Left hindlimb (tissue), 1 donor: ENCODE results near the gene MFRP.

Experiments
- DNase-seq: peaks from one replicate; pipeline ENCODE4 v3.0.0-alpha.2; 2018

Gene MFRP

DNA sequence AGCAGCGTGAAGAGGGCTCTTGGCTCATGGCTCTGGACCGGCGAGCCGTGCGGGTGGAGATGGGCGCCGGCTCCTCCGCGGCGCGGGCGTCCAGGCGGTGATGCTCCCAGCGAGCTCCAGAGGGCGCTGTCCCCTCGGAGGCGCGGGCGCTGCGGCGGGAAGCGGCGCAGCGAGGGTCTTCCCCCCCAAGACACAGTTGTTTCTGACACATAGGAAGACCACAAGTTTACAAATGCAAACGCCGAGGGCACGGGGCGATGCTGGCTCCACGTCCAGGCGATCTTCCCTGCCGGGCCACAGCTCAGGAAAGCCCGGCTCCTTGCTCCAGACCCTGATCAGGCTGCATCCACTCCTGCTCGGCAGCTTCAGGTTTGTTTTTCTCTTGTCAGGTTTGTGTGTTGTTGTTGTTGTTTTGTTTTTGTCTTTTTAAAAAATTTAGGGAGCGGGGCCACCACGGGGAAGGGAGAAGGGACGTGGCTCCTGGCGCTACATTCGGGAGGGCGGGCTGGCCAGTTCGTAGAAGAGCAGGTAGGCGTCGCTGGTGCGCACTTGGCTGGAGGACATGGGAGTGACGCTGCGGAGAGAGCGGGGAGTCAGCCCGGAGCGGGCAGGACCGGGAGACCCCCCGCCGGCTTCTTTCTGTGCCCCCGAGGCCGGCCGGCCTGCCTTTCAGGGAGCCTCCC lies 10.0 kb upstream of the MFRP start:
- DNase-seq: peak; percentile 83

- peak; percentile 25 for DNase-seq
Measured at GRCh38 chr11:119355091-119355843, 8.8 kb upstream of the MFRP start.

DNA sequence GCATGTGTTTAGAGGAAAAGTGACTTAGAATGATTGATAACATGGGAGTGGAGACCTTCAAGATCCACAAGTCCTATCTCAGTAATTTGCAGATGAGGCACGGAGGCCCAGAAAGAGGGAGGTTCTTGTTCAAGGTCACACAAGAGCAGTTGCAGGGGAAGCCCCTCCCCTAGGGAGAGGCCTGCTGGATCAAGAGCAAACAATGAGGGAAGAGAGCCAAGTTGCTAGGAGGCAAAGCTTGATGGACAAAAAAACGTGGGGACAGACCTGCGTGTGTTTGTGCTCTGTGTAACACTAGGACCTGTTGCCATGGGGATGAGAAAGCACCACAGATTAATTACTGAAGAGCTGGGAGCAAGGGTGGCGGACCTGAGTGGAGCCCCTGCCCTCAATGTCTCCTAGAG lies 6.4 kb upstream of the MFRP start:
- DNase-seq: no peak

DNA sequence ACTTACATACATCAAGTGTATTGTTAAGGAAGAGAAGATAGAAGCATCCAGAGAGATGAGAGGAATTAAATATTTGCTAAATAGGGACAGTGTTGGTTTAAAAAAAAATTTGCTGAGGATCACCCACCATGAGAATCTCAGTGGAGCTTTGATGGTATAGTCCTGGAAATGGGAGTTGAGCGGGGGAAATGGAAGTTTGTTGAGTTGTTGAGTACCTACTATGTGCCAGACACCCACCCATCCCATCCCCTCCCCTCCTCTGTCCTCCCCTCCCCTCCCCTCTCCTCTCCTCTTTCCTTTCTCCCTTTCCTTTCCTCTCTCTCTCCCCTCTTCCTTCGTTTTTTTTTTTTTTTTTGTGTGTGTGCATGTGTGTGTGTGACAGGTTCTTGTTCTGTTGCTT lies 4.7 kb upstream of the MFRP start:
- DNase-seq: no peak

DNA sequence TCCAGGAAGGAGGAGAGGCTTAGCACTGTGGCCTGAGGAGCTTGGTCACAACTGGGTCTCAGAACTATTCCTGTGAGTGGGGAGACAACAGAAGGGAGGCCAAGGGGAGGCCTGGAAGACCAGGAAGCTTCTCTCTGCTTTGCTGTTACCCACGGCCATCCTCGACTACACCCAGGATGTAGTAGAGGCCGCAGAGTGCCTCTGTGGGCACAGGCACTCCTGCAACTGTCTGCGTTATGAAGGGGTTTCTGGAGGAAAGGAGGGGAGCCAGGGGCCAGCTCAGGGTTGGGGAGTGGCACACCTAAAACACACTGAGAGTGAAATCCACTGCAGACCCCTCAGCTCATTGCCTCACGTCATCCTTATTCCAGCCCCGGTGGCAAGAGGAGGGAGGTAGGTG lies 3.8 kb upstream of the MFRP start:
- DNase-seq: no peak

GRCh38 chr11:119347940-119348605 lies 1.6 kb upstream of the MFRP start:
- no peak for DNase-seq

- DNase-seq: no peak
Measured at GRCh38 chr11:119347242-119347641, 737 bp upstream of the MFRP start.

GRCh38 chr11:119345685-119346084 lies 820 bp downstream of the MFRP start:
- no peak for DNase-seq

DNA sequence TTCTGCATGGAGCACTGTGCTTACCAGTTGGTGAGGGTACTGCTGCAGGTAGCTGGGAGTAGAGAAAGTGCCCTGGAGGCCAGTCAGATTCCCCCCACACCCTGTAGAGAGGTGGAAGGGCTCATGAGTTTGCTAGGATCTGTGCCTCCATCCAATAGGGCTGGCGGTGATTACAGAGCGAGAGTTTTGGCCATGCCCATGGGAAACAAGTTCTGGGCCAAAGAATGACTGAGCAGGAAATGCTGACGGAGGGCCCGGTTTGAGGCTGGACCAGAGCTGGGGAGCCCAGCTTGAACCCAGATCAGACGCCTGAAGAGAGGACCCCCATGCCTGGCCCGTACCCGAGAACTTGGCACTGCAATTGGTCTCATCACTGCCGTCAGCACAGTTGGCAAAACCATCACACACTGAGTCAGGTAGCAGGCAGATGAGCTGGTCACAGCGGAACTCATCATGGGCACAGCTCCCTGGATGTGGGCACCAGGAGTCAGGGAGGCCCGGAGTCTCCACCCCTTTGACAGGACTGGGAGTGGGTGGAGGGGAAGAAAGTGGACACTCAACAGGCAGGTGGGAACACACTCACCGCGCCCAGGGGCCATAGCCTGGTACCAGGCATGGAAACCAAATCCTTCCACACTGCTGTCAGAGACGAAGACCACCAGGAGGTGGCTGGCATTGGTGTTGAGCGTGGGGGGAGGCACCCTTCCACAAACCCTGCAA lies 2.1 kb downstream of the MFRP start:
- no peak for DNase-seq

GRCh38 chr11:119343726-119344125 lies 2.8 kb downstream of the MFRP start:
- DNase-seq: no peak

DNA sequence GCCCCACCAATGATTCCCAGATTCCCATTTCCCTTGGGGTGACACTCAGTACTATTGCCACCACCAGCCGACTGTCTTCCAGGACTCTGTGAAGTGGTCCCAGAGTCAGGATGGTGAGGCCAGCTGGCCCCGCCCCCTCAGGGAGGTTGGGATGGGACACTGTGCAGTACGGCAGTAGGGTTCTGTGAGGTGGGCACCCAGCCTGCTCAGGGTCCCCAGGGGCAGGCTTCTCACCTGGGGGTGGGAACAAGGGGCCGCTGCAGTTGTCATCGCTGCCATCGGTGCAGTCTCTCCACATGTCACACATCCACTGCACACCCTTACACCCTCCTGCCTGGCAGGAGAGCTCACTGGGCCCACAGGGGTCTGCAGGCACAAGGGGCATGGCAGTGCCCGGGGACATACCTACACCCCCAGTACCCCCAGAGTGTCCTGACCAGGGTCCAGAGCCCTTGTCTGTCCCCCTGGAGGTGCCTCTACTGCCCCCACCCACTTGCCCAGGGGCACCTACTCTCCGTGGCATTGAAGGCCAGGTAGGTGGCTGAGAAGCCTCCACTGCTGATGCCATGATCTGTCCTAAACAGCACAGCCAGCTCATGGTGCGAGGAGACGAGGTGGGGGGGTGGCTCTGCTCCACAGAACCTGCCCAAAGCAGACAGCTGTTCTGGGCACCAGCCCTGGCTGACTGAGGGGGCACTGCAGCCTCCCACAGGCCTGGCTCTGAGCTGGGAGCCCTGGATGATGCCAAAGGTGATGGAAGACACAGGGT lies 4.0 kb downstream of the MFRP start:
- no peak for DNase-seq

GRCh38 chr11:119342023-119342300 lies 4.5 kb downstream of the MFRP start:
- DNase-seq: no peak

DNA sequence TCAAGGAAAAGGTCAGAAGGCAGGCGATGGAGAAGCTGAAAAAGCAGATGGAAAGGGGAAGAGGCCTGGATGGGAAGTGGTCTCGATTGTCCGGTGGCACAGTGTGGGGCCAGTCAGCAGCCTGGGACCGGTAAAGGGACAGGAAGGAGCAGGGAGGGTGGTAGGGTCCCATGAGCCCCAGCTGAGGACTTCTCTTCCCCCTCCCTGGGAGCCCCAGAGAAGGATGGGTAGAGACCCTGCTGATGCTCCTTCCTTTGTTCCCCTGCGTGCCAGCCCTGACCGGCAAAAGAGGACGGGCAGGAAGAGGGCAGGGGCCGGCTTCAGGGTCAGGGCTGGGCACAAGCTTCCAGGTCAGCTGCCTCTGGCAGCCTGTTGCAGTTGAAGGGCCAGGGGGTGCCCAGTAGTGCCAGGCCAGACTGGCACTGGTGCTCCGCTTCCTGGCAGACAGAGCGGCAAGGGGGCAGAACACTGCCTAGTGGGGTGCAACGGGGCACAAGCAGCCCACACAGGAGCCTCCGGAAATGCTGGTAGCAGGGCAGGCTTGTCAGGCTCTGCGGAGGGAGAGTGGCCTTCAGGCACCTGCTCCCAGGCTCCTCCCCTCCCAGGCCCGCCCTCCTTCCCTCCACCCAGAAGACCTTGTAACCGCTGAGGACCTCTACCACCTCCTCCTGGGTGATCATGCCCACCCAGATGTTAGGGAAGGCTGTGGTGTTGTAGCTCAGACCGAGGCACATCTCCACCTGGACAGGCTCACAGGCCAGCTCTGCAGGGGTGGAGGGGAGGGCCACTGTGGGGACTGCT lies 5.1 kb downstream of the MFRP start:
- DNase-seq: no peak

DNA sequence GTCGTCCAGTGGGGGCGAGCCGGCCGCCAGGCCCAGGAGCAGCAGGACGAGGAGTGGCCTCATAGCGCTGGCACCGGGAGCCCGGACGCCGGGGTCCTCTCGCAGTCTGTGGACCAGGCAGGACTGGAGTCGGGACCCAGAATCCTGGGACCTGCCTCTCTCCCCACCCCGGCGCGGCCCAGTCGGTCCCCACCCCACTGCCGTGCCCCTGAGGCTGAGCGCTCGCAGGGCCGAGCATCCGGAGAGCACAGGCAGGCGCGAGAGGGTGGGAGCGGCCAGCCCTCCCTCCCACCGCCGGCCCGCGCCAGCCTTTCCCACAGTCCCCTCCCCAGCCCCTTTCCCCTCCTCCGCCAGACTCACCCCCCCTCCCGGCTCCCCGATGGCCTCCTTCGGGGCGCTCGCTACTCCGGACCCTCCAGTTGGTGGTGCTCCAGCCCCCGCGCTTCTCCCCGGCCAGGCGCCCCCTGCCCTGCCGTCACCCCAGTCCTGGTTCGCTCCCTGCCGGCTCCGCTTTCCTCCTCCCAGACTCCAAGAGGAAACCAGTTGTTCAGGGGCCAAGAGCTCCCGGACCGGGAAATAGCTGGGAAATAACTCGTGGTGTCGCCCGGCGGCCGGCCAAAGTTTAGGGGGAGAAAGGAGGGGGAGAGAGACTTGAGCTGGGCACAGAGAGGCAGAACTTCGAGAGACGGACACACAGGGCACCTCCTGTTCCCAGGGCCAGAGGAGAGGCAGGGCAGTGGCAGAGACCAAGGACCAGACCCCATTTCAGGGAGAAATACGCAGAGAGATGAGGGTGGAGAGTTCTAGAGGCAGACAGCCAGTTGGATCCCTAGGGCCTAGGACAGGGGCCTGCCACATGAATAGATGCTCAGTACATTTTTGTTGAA lies 5.9 kb downstream of the MFRP start, which contains the start of gene C1QTNF5:
Gene C1QTNF5, minus strand, starts transcription at position 549 of the 887 bp plus-strand sequence. Its CDS starts 486 bp downstream, at position 63.
- peak; percentile 95 for DNase-seq

- peak; percentile 86 for DNase-seq
Measured at GRCh38 chr11:119339589-119340334, 6.7 kb downstream of the MFRP start.

DNA sequence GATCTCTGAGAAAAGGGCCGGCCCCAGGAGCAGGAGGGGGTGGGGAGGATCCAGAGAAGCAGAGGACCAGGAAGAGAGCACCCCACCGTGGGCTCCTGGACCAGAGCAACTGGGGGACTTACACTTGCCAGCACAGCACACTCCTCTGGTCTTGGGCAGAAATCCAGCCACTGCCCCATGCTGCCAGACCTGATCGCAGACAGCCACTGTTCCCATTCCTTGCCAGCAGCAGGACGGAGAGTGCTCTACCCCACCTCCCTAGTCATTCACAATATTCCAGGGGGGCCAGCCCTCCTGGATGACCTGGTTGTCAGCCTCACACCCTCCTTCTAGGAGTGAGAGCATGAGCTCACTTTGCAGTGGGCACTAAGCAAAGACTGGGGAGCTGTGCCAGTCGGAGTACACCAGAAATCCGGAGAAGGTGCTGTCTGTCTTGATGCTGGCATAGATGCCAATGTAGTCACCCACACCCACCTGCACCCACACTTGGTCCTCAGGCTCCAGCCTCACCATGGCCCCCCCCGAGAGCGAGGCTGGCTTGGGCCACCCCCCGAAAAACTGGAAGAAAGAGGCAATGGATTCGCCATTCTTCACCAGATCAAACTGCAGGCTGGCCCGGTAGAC lies 7.4 kb downstream of the MFRP start:
- DNase-seq: no peak

DNA sequence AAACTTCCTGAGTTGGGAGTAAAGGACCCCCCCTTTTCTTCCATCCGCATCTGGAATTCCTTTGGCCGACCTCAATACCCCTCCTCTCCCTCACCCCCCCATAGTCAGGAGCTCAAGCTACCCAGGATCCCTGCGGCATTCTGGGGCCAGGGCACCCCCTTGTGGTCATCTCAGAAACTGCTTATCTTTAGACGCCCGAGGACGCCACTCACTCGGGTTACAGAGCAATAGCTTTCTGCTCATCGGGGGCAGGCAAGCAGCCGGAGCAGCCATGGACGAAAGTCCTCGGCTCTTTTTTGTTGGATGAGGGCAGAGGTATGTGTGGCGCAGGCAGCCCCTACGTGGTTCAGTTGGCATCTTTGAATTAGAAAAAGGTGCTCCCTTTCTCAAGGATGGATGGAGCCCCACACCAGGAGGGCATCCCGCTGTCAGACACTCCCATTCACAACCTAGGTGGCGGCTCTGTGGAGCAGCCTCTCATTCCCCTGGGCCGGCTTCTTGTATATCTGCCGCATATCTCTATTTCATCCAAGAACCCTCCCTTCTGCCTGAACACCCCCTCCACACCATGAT lies 8.1 kb downstream of the MFRP start:
- DNase-seq: peak; percentile 87

DNA sequence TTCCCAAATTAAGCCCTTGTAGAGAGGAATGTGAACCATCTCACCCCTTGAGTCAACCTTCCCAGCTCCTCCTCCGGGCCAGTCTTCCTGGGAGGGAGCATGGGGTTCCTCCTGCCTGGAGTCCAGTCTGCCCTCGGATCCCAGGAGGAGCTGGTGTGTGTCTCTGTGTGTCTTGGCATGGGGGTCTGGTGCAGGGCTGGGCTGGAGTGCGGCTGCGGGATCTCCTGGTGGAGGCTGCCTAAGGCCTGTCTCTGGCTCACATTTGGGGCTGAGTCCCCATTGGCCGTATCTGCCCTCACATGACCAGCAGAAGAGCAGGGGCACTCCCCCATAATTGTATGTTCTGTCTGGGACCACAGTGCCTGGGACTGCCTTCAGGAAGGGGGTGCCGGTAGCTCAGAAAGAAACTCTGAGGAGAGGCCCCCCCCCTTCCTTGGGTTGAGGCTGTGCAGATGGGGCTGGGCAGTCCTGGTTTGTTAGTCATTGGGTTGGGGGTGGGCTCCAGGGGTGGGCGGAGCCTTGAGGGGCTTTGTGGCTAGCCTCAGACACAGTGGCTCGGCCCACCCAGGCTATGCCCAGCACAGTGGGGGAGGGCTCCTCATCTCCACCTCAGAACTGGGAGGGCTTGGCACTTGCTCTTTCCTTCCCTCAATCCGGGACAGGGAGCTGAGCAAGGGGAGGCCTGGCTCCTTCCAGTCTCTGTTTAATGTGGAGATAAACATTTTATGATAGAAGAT lies 8.8 kb downstream of the MFRP start:
- DNase-seq: peak; percentile 88
